OCI-LY1 (cell line): ENCODE data around the gene PTP4A2.
A peak's percentile ranks its signal among the peaks of the same experiment; 100 is the strongest.

Source experiments
- H2AFZ ChIP-seq: fragments of 200-600 bp; sonication (generic), shearing (Covaris generic); 2 replicates; pipeline ENCODE4 v1.6.0; 2014; ENCODE audit warnings: antibody characterized with exemption, mild to moderate bottlenecking, low read length
- H3F3A ChIP-seq: fragments of 200-600 bp; sonication (generic), shearing (Covaris generic); 2 replicates; pipeline ENCODE4 v1.6.0; 2014; ENCODE audit warnings: mild to moderate bottlenecking, antibody characterized with exemption, low read length, moderate library complexity; ENCODE audit not compliant: insufficient read depth
- H3K27ac ChIP-seq: fragments of 200-600 bp; sonication (generic); 2 replicates; pipeline ENCODE4 v1.5.1; 2014; ENCODE audit warnings: low read length, mixed run types, mild to moderate bottlenecking, low read depth; ENCODE audit not compliant: poor library complexity, severe bottlenecking
- H3K27me3 ChIP-seq: fragments of 200-600 bp; sonication (generic); 2 replicates; pipeline ENCODE4 v1.6.0; 2014; ENCODE audit warnings: antibody characterized with exemption, mild to moderate bottlenecking, low read length, moderate library complexity; ENCODE audit not compliant: insufficient read depth
- H3K36me3 ChIP-seq: fragments of 200-600 bp; sonication (generic); 2 replicates; pipeline ENCODE4 v1.6.1; 2014; ENCODE audit warnings: mild to moderate bottlenecking, antibody characterized with exemption, low read length, moderate library complexity, mixed read lengths; ENCODE audit not compliant: insufficient read depth
- H3K4me1 ChIP-seq: fragments of 200-600 bp; sonication (generic); 2 replicates; pipeline ENCODE4 v1.5.1; 2014; ENCODE audit warnings: mild to moderate bottlenecking, low read length, moderate library complexity; ENCODE audit not compliant: insufficient read depth, severe bottlenecking
- H3K4me2 ChIP-seq: fragments of 200-600 bp; sonication (generic), shearing (Covaris generic); 2 replicates; pipeline ENCODE4 v1.6.1; 2014; ENCODE audit warnings: low read length
- H3K4me3 ChIP-seq: fragments of 200-600 bp; sonication (generic); 2 replicates; pipeline ENCODE4 v1.5.1; 2014; ENCODE audit warnings: low read length, low read depth, mild to moderate bottlenecking, mixed read lengths; ENCODE audit not compliant: poor library complexity, severe bottlenecking
- H3K79me2 ChIP-seq: fragments of 200-600 bp; shearing (Covaris generic); 2 replicates; pipeline ENCODE4 v1.6.1; 2016; ENCODE audit warnings: mixed run types, low read length, mixed read lengths; ENCODE audit not compliant: insufficient read depth
- H3K9ac ChIP-seq: fragments of 200-600 bp; sonication (generic), shearing (Covaris generic); 2 replicates; pipeline ENCODE4 v1.6.1; 2014; ENCODE audit warnings: mild to moderate bottlenecking, low read length, mixed read lengths
- H3K9me2 ChIP-seq: fragments of 200-600 bp; sonication (generic), shearing (Covaris generic); 2 replicates; pipeline ENCODE4 v1.6.1; 2014; ENCODE audit warnings: low read depth, mild to moderate bottlenecking, low read length, mixed read lengths
- H3K9me3 ChIP-seq: fragments of 200-600 bp; shearing (Covaris generic); 2 replicates; pipeline ENCODE4 v1.6.1; 2014; ENCODE audit warnings: low read length, mixed read lengths
- H4K20me1 ChIP-seq: fragments of 200-600 bp; sonication (generic), shearing (Covaris generic); 2 replicates; pipeline ENCODE4 v1.6.0; 2016; ENCODE audit warnings: mild to moderate bottlenecking, low read length; ENCODE audit not compliant: insufficient read depth
- CTCF ChIP-seq: fragments of 200-600 bp; sonication (generic), shearing (Covaris generic); IDR thresholded peaks from 2 replicates; pipeline ENCODE4 v1.5.1; 2017; ENCODE audit warnings: mild to moderate bottlenecking, antibody characterized with exemption, low read length, moderate library complexity, mixed read lengths
- EZH2 ChIP-seq: fragments of 200-600 bp; sonication (generic), shearing (Covaris generic); IDR thresholded peaks from 2 replicates; pipeline ENCODE4 v1.8.0; 2017; ENCODE audit warnings: borderline replicate concordance, mixed run types, mild to moderate bottlenecking, antibody characterized with exemption, low read length, moderate library complexity, mixed read lengths

PTP4A2 gene

DNA sequence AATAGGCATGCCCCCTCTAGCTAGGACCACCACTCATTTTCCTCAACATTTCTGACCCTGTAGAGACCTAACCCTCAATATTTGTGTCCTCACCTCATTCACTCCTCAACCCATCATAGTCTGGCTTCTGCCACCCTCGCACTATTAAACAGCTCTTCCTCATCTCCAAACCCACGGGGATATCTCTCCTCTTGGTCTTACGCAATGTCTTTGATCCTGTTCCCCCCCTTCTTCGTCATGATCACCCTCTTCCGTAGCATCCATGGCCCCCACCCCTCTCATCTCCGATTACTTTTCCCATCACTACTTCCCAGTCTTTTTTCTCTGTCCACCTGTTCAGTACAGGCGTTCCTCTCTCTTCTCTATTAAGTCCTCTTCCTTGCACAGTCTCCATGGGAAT lies 70.6 kb downstream of the PTP4A2 start:
- H3F3A ChIP-seq: no peaks in the 10 kb centered on the region
- no peak overlapping the region for H3K4me2 ChIP-seq
- H3K4me3 ChIP-seq: no peak overlapping the region
- no peaks in the 10 kb centered on the region for H3K9me3 ChIP-seq
- TF ChIP-seq CTCF (no peak), EZH2 (no peak)
- H3K27me3 ChIP-seq: no peaks in the 10 kb centered on the region
- no peak overlapping the region for H3K9ac ChIP-seq
- no peaks in the 10 kb centered on the region for H4K20me1 ChIP-seq
- H3K4me1 ChIP-seq: peaks cover 9% of the 10 kb centered on the region
- no peak overlapping the region for H3K27ac ChIP-seq
- no peak overlapping the region for H2AFZ ChIP-seq
- no peaks in the 10 kb centered on the region for H3K36me3 ChIP-seq
- H3K9me2 ChIP-seq: no peaks in the 10 kb centered on the region
- H3K79me2 ChIP-seq: no peaks in the 10 kb centered on the region

DNA sequence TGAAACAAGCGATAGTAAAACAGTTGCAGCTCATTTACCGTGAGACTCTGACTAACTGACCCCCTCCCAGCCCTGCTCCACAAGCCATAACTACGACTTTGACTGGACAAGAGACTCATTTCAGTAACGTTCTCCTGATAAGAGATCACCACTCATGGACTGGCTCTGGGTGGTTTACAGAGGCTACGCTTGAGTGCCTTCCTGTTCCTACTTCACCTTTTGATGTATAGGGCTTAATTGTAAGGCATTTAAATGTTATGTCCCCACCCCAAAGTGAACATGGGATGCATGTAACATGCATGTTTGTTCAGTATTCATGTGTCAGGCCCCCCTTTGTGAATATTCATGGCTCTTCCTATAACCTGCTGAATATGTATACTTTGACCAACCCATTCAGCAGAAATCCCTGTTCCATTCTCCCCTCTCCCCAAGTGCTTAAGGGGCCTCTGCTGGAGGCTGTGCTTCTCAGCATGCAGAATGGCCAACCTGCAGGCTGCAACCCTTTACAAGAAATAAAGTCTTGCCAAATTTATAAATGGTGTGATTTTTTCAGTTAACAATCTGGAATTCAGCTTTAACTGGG lies 71.6 kb downstream of the PTP4A2 start:
- 0 out of 2 replicates have a peak overlapping the region, but pooled peaks have one; percentile 34 for H2AFZ ChIP-seq
- peak overlapping the region; percentile 49 for H3K27ac ChIP-seq
- peak overlapping the region; percentile 57; the same call in 1 of the 2 replicates for H3K4me2 ChIP-seq
- H3K4me1 ChIP-seq: peaks cover 9% of the 10 kb centered on the region
- no peaks in the 10 kb centered on the region for H3K9me3 ChIP-seq
- H3K9me2 ChIP-seq: no peaks in the 10 kb centered on the region
- no peaks in the 10 kb centered on the region for H4K20me1 ChIP-seq
- H3K27me3 ChIP-seq: no peaks in the 10 kb centered on the region
- H3K79me2 ChIP-seq: no peaks in the 10 kb centered on the region
- no peak for TF ChIP-seq EZH2
- no peak for TF ChIP-seq CTCF
- H3F3A ChIP-seq: no peaks in the 10 kb centered on the region
- H3K36me3 ChIP-seq: no peaks in the 10 kb centered on the region
- H3K4me3 ChIP-seq: no peak overlapping the region
- H3K9ac ChIP-seq: no peak overlapping the region

- no peak for TF ChIP-seq EZH2
- no peak for TF ChIP-seq CTCF
- H3K27me3 ChIP-seq: no peaks in the 10 kb centered on the region
- no peaks in the 10 kb centered on the region for H4K20me1 ChIP-seq
- peak overlapping the region; percentile 57; the same call in 1 of the 2 replicates for H3K4me2 ChIP-seq
- H3K9me3 ChIP-seq: no peaks in the 10 kb centered on the region
- H3K79me2 ChIP-seq: no peaks in the 10 kb centered on the region
- no peaks in the 10 kb centered on the region for H3K9me2 ChIP-seq
- no peaks in the 10 kb centered on the region for H3K36me3 ChIP-seq
- H3K9ac ChIP-seq: no peak overlapping the region
- peak overlapping the region; percentile 49 for H3K27ac ChIP-seq
- H3F3A ChIP-seq: no peaks in the 10 kb centered on the region
- 0 out of 2 replicates have a peak overlapping the region, but pooled peaks have one; percentile 34 for H2AFZ ChIP-seq
- H3K4me3 ChIP-seq: no peak overlapping the region
- H3K4me1 ChIP-seq: peaks cover 9% of the 10 kb centered on the region
Measured at GRCh38 chr1:31865728-31866449, 72.3 kb downstream of the PTP4A2 start.
